Smooth muscle cell (in vitro differentiated cells): ENCODE data around the gene ZNF107. TPM values are rescaled to one million over a fixed set of nuclear protein-coding genes. Genes with fewer than 3 reads are reported as not detected.

ENCODE experiments used
- DNase-seq: peaks from one replicate; lab custom pipeline; 2025; ENCODE audit not compliant: unreplicated experiment; lab: John Stamatoyannopoulos, UW
- H2AFZ ChIP-seq: fragments of 200-600 bp; sonication (generic); 2 replicates; pipeline ENCODE4 v1.6.0; 2016; ENCODE audit warnings: antibody characterized with exemption, low read depth, mild to moderate bottlenecking
- H3F3A ChIP-seq: fragments of 200-600 bp; sonication (generic); 2 replicates; pipeline ENCODE4 v1.6.0; 2017; ENCODE audit warnings: antibody characterized with exemption, low read depth
- H3K27ac ChIP-seq: fragments of 200-600 bp; sonication (generic); 2 replicates; pipeline ENCODE4 v1.5.1; 2016; ENCODE audit warnings: low read depth, mild to moderate bottlenecking
- H3K27me3 ChIP-seq: fragments of 200-600 bp; sonication (generic); 2 replicates; pipeline ENCODE4 v1.6.1; 2016; ENCODE audit warnings: low read depth, mild to moderate bottlenecking
- H3K36me3 ChIP-seq: fragments of 200-600 bp; sonication (generic); 2 replicates; pipeline ENCODE4 v1.5.1; 2016; ENCODE audit warnings: low read depth
- H3K4me1 ChIP-seq: fragments of 200-600 bp; sonication (generic); 2 replicates; pipeline ENCODE4 v1.5.1; 2016; ENCODE audit warnings: low read depth
- H3K4me2 ChIP-seq: fragments of 200-600 bp; sonication (generic); 2 replicates; pipeline ENCODE4 v1.6.0; 2016; ENCODE audit warnings: mild to moderate bottlenecking
- H3K4me3 ChIP-seq: fragments of 200-600 bp; sonication (generic); 2 replicates; pipeline ENCODE4 v1.5.1; 2016; ENCODE audit warnings: mild to moderate bottlenecking
- H3K79me2 ChIP-seq: fragments of 200-600 bp; sonication (generic); 2 replicates; pipeline ENCODE4 v1.6.0; 2016; ENCODE audit warnings: low read depth, mild to moderate bottlenecking
- H3K9ac ChIP-seq: fragments of 200-600 bp; sonication (generic); 2 replicates; pipeline ENCODE4 v1.6.0; 2016; ENCODE audit warnings: low read depth
- H3K9me3 ChIP-seq: fragments of 200-600 bp; sonication (generic); replicated peaks from 2 replicates; pipeline ENCODE4 v1.5.1; 2016; ENCODE audit warnings: low read depth
- H4K20me1 ChIP-seq: fragments of 200-600 bp; sonication (generic); 2 replicates; pipeline ENCODE4 v1.6.0; 2016; ENCODE audit warnings: low read depth
- WGBS: methylation state at CpG from one replicate; pipeline ENCODE4 v1.1.7; 2016; ENCODE audit warnings: low lambda C conversion rate; 5-methylcytosine and 5-hydroxymethylcytosine counted together
- polyA plus RNA-seq: library from polyadenylated mRNA; unstranded; fragments of >200 nt; fragmentation: Nextera tagmentation; extraction: Ambion mirVana; gene quantifications from 2 replicates; pipeline ENCODE4 v1.2.1, GENCODE V29; 2016
- total RNA-seq: library from RNA; depleted of rRNA; stranded (reverse); fragments of >200 nt; gene quantifications from 2 replicates; pipeline ENCODE4 v1.2.3, GENCODE V29; 2014
- TF ChIP-seq, protein P1 (sequence below): fragments of 200-600 bp; sonication (generic); IDR thresholded peaks from 2 replicates; pipeline ENCODE4 v1.5.1; 2017; ENCODE audit warnings: borderline replicate concordance, mild to moderate bottlenecking, antibody characterized with exemption; ENCODE audit not compliant: insufficient read depth, poor library complexity, severe bottlenecking

ZNF107 gene
- total and polyA plus RNA-seq, 2 experiments from 2014 or later = 0.62 to 2.3 TPM

DNA sequence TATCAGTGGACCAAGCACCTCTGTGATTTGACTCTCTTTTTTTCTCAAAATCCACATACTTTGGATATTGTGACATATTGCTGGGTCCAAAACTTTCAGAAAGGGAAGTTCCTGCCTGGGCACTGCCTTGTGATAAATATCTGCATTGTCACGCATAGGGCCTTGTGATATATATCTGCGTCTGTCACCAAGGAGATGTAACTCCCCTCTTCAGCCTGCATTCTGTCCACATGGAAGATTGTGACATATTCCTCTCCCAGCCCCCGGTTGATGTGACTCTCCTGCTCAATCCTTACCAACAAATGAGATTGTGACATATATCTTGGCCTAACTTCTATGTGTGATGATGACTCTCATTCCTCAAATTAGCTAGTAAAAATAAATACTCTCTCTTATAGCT, 25.4 kb upstream of the ZNF107 start:
- 63% methylated on average over 3 of the region's 3 CpGs for WGBS
- H3K79me2 ChIP-seq = no peaks in the 10 kb centered on the region
- no peak overlapping the region for H3K9ac ChIP-seq
- no peak overlapping the region for H2AFZ ChIP-seq
- H4K20me1 ChIP-seq = no peaks in the 10 kb centered on the region
- H3K9me3 ChIP-seq = no peaks in the 10 kb centered on the region
- DNase-seq = no peak
- no peaks in the 10 kb centered on the region for H3K36me3 ChIP-seq
- no peaks in the 10 kb centered on the region for H3K4me1 ChIP-seq
- no peak overlapping the region for H3K4me2 ChIP-seq
- TF ChIP-seq, protein P1, sequence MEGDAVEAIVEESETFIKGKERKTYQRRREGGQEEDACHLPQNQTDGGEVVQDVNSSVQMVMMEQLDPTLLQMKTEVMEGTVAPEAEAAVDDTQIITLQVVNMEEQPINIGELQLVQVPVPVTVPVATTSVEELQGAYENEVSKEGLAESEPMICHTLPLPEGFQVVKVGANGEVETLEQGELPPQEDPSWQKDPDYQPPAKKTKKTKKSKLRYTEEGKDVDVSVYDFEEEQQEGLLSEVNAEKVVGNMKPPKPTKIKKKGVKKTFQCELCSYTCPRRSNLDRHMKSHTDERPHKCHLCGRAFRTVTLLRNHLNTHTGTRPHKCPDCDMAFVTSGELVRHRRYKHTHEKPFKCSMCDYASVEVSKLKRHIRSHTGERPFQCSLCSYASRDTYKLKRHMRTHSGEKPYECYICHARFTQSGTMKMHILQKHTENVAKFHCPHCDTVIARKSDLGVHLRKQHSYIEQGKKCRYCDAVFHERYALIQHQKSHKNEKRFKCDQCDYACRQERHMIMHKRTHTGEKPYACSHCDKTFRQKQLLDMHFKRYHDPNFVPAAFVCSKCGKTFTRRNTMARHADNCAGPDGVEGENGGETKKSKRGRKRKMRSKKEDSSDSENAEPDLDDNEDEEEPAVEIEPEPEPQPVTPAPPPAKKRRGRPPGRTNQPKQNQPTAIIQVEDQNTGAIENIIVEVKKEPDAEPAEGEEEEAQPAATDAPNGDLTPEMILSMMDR = no peak
- no peaks in the 10 kb centered on the region for H3F3A ChIP-seq
- no peak overlapping the region for H3K4me3 ChIP-seq
- no peak overlapping the region for H3K27ac ChIP-seq
- no peaks in the 10 kb centered on the region for H3K27me3 ChIP-seq

DNA sequence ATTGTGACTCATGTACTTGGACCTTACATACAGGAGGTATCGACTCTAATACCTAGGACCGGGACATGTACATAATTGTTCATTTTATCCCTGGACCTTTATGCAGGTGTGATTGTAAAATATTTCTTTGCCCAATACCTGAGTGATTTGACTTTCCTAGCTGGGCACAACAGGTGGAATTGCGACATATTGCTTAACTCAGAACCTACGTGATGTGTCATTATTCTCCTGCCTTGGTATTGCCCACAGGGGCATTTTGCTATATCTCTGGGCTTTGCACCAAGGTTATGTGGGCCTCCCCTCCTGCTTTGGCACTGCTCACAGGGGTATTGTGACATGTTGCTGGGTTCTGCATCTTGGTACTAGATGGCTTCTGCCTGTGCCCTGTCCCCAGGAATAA, 23.9 kb upstream of the ZNF107 start:
- Histone ChIP-seq H3K9ac (no peak overlapping the region), H3F3A (no peaks in the 10 kb centered on the region), H2AFZ (no peak overlapping the region), H3K27me3 (no peaks in the 10 kb centered on the region), H3K4me2 (no peak overlapping the region), H4K20me1 (no peaks in the 10 kb centered on the region), H3K36me3 (no peaks in the 10 kb centered on the region), H3K79me2 (no peaks in the 10 kb centered on the region), H3K27ac (no peak overlapping the region), H3K4me1 (no peaks in the 10 kb centered on the region), H3K4me3 (no peak overlapping the region), H3K9me3 (no peaks in the 10 kb centered on the region)
- no peak for DNase-seq
- TF ChIP-seq, protein P1 = no peak
- 86% methylated on average over 4 of the region's 4 CpGs for WGBS

DNA sequence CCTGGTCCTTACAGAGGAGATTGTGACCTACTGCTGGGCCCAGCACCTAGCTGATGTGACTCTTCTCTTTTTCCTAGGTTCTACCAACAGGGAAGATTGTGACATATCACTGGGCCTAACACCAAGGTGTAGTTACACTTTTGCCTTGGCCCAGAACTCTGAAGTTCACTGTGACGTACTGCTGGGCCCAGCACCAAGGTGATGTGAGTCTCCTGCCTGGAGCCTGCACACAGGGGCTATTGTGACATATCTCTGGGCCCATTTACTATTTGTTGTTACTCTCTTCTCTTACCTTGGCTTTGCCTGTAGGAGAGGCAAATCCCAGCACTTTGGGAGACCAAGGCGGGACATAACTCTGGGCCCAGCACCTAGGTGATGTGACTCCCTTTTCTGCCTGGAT, 23.1 kb upstream of the ZNF107 start:
- 74% methylated on average over 2 of the region's 2 CpGs for WGBS

DNA sequence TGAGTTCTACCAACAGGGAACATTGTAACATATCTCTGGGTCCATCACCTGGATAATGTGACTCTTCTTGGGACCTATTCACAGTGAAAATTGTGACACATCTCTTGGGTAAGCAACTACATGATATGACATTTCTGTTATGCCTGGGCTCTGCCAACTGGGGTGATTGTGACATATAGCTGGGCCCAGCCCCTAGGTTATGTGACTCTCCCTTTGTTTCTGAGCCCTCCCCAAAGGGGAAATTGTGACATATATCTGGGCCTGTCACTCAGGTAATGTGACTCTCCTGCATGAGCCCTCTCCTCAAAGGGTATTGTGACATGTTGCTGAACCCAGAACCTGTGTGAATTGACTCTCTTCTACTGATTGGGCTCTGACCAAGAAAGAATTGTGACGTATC, 22.4 kb upstream of the ZNF107 start:
- TF ChIP-seq, protein P1 = no peak
- Histone ChIP-seq H3K9me3 (no peaks in the 10 kb centered on the region), H3K4me3 (no peak overlapping the region), H2AFZ (no peak overlapping the region), H3K9ac (no peak overlapping the region), H3K27ac (no peak overlapping the region), H3K4me2 (no peak overlapping the region), H3K36me3 (no peaks in the 10 kb centered on the region), H3K79me2 (no peaks in the 10 kb centered on the region), H4K20me1 (no peaks in the 10 kb centered on the region), H3F3A (no peaks in the 10 kb centered on the region), H3K27me3 (no peaks in the 10 kb centered on the region), H3K4me1 (no peaks in the 10 kb centered on the region)
- 41% methylated on average over 1 of the region's 1 CpG for WGBS
- DNase-seq = no peak

More for the DNA sequence above, 23.1 kb upstream of the ZNF107 start:
- H3K9me3 ChIP-seq = no peaks in the 10 kb centered on the region
- no peak overlapping the region for H3K9ac ChIP-seq
- H3K79me2 ChIP-seq = no peaks in the 10 kb centered on the region
- no peak overlapping the region for H3K27ac ChIP-seq
- H3K4me1 ChIP-seq = no peaks in the 10 kb centered on the region
- H3F3A ChIP-seq = no peaks in the 10 kb centered on the region
- H3K36me3 ChIP-seq = no peaks in the 10 kb centered on the region
- no peak overlapping the region for H3K4me2 ChIP-seq
- DNase-seq = no peak
- TF ChIP-seq, protein P1 = no peak
- H2AFZ ChIP-seq = no peak overlapping the region
- H3K4me3 ChIP-seq = no peak overlapping the region
- no peaks in the 10 kb centered on the region for H4K20me1 ChIP-seq
- no peaks in the 10 kb centered on the region for H3K27me3 ChIP-seq
